NT2/D1 (cell line): ENCODE measurements around the gene APBA1.

Experiments used
- DNase-seq: peaks from one replicate; pipeline ENCODE4 v3.0.0-alpha.2; 2011; ENCODE audit warnings: low read depth, low spot score
- H3K27me3 ChIP-seq: 2 replicates; pipeline ENCODE4 v1.6.0; 2011; ENCODE audit warnings: mild to moderate bottlenecking; ENCODE audit not compliant: insufficient read length, insufficient read depth
- H3K36me3 ChIP-seq: 2 replicates; pipeline ENCODE4 v1.6.1; 2011; ENCODE audit warnings: mild to moderate bottlenecking, low read length, mixed read lengths; ENCODE audit not compliant: insufficient read depth, insufficient read length
- H3K4me1 ChIP-seq: 2 replicates; pipeline ENCODE4 v1.5.1; 2011; ENCODE audit not compliant: insufficient read depth, insufficient read length
- H3K4me3 ChIP-seq: 2 replicates; pipeline ENCODE4 v1.5.1; 2011; ENCODE audit warnings: low read depth; ENCODE audit not compliant: insufficient read length
- H3K9ac ChIP-seq: 2 replicates; pipeline ENCODE4 v1.6.0; 2011; ENCODE audit warnings: low read depth; ENCODE audit not compliant: insufficient read length
- H3K9me3 ChIP-seq: 2 replicates; pipeline ENCODE4 v1.5.1; 2011; ENCODE audit warnings: mild to moderate bottlenecking, low read length; ENCODE audit not compliant: insufficient read depth
- SUZ12 ChIP-seq: IDR thresholded peaks from 2 replicates; pipeline ENCODE4 v1.6.1; 2011; ENCODE audit not compliant: insufficient read length, insufficient read depth; ENCODE audit errors: extremely low read depth
- YY1 ChIP-seq: IDR thresholded peaks from 2 replicates; pipeline ENCODE4 v1.6.1; 2011; ENCODE audit not compliant: insufficient read length, insufficient read depth
- ZNF274 ChIP-seq: IDR thresholded peaks from 2 replicates; pipeline ENCODE4 v1.6.1; 2011; ENCODE audit warnings: mild to moderate bottlenecking, low read depth, low read length

APBA1 gene

GRCh38 chr9:69455311-69455710, 216.9 kb downstream of the APBA1 start:
- no peaks in the 10 kb centered on the region for H3K27me3 ChIP-seq
- no peak for DNase-seq
- H3K4me1 ChIP-seq: no peaks in the 10 kb centered on the region
- H3K36me3 ChIP-seq: no peaks in the 10 kb centered on the region
- TF ChIP-seq SUZ12 (no peak), YY1 (no peak), ZNF274 (no peak)
- H3K4me3 ChIP-seq: no peak overlapping the region
- H3K9ac ChIP-seq: no peak overlapping the region
- 0 out of 2 replicates have a peak, but pooled peaks cover 7% of the 10 kb centered on the region for H3K9me3 ChIP-seq

DNA sequence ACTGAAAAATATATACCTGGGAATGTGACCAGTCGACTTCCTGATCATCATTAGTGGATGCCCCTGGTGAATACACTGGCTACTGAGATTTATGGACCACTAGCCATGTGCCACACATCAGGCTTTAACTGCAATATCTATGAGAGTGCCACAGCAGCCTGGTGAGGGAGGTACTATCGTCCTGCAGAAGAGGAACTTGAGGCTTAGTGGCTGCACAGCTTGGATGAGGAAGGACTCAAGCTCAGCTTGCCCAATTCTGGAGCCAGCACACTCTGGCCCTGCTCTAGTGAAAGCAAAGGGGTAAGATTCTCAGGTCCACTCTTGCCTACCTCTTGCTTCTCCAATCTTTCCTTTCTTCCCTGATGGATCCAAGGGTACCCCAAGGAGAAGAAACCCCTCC, 217.8 kb downstream of the APBA1 start:
- H3K4me1 ChIP-seq: no peaks in the 10 kb centered on the region
- DNase-seq: no peak
- H3K36me3 ChIP-seq: no peaks in the 10 kb centered on the region
- no peak for TF ChIP-seq ZNF274
- TF ChIP-seq YY1: no peak
- no peak for TF ChIP-seq SUZ12
- 0 out of 2 replicates have a peak, but pooled peaks cover 7% of the 10 kb centered on the region for H3K9me3 ChIP-seq
- H3K4me3 ChIP-seq: no peak overlapping the region
- no peak overlapping the region for H3K9ac ChIP-seq
- no peaks in the 10 kb centered on the region for H3K27me3 ChIP-seq

- H3K27me3 ChIP-seq: no peaks in the 10 kb centered on the region
- TF ChIP-seq SUZ12 (no peak), YY1 (no peak), ZNF274 (no peak)
Measured at GRCh38 chr9:69453746-69454145, 218.4 kb downstream of the APBA1 start.

DNA sequence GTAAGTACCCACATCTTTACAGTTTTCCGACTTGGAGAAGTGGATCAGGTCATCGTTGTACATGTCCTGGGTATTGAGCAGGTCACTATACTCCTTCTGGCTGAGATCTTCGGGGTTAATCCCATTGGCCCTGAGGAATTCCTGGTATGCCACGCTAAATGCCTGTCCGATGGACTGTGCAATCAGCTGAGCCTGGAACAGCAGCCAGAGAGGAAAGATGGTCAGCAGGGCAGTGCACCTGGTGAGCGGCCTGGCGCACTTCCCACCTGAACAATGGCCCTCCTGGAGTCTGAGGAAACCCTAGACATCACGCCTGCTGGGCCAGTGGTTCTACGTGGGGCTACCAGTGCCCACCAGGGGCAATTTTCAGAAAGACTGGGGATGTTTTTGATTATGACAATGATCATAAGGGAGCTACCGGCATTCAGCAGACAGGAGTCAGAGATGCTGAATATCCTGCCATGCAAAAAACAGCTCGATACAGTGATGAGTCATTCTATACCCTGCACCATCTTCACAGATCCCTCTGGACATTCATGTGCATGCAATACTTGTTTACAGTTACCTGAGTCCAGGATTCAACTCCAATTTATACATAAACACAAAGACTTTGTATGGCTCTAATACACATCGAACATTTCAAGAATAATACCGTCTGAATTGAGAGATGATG, 219.9 kb downstream of the APBA1 start:
- no peak for DNase-seq
- H3K9ac ChIP-seq: no peak overlapping the region
- H3K4me1 ChIP-seq: no peaks in the 10 kb centered on the region
- 0 out of 2 replicates have a peak, but pooled peaks cover 7% of the 10 kb centered on the region for H3K9me3 ChIP-seq
- no peaks in the 10 kb centered on the region for H3K36me3 ChIP-seq
- H3K4me3 ChIP-seq: no peak overlapping the region
- no peaks in the 10 kb centered on the region for H3K27me3 ChIP-seq
- TF ChIP-seq ZNF274 (no peak), SUZ12 (no peak), YY1 (no peak)

More at GRCh38 chr9:69453746-69454145, 218.4 kb downstream of the APBA1 start:
- Histone ChIP-seq H3K36me3 (no peaks in the 10 kb centered on the region), H3K9me3 (0 out of 2 replicates have a peak, but pooled peaks cover 7% of the 10 kb centered on the region), H3K4me3 (no peak overlapping the region), H3K4me1 (no peaks in the 10 kb centered on the region), H3K9ac (no peak overlapping the region)
- no peak for DNase-seq

DNA sequence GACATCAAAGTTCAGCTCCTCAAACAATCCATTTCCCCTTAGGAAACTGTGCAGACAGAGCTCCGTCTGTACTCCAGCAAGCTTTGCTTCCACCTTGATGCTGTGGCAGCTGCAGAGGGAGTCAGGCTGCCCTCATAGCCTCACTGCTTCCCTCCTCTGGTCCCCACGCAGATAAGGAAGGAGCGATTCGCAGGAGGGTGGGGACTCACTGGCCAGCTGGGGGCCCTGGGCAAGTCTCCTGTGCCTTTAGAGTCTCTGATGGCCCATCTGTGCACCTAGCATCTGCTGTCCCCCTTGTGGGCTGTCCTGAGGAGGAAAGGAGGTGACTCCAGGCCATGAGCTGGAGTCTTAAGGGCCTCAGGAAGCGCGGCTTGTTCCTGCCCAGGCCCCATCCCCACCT, 225.7 kb downstream of the APBA1 start:
- Histone ChIP-seq H3K4me1 (no peaks in the 10 kb centered on the region), H3K36me3 (no peaks in the 10 kb centered on the region), H3K9me3 (0 out of 2 replicates have a peak, but pooled peaks cover 7% of the 10 kb centered on the region), H3K27me3 (no peaks in the 10 kb centered on the region), H3K4me3 (no peak overlapping the region), H3K9ac (no peak overlapping the region)
- no peak for DNase-seq
- no peak for TF ChIP-seq ZNF274
- no peak for TF ChIP-seq SUZ12
- TF ChIP-seq YY1: no peak

- Histone ChIP-seq H3K36me3 (no peaks in the 10 kb centered on the region), H3K27me3 (no peaks in the 10 kb centered on the region), H3K4me1 (no peaks in the 10 kb centered on the region), H3K4me3 (no peak overlapping the region), H3K9ac (no peak overlapping the region), H3K9me3 (peaks cover 4% of the 10 kb centered on the region; the same call in 1 of the 2 replicates)
- DNase-seq: no peak
- TF ChIP-seq SUZ12 (no peak), ZNF274 (no peak), YY1 (no peak)
Measured at GRCh38 chr9:69445251-69445650, 226.9 kb downstream of the APBA1 start.

DNA sequence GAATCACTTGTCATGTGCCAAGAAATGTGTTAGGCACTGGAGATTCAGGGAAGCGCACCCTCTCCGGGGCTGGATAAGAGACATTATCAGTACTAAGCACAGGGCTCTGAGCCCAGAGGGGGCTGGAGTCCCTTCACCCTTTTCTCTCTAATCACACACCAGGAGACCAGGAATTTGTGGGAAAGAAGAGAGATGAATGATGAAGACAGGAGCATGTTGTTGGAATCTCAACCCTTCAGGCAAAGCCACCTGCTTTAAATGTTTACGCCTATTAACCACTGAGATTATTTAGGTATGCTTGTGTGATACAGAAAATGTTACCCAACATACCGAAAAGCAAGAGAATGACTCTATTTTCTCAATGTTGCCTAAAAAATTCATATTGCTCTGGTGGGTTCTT, 227.4 kb downstream of the APBA1 start:
- no peaks in the 10 kb centered on the region for H3K4me1 ChIP-seq
- no peak overlapping the region for H3K4me3 ChIP-seq
- no peak for DNase-seq
- no peaks in the 10 kb centered on the region for H3K36me3 ChIP-seq
- H3K9me3 ChIP-seq: peaks cover 4% of the 10 kb centered on the region; the same call in 1 of the 2 replicates
- no peaks in the 10 kb centered on the region for H3K27me3 ChIP-seq
- no peak for TF ChIP-seq YY1
- no peak for TF ChIP-seq ZNF274
- no peak for TF ChIP-seq SUZ12
- H3K9ac ChIP-seq: no peak overlapping the region
